Right atrium auricular region (tissue), 2 donors: Measurements from ENCODE around the gene MIOX. TPM values are rescaled to one million over a fixed set of nuclear protein-coding genes. Genes with fewer than 3 reads are reported as not detected.

Experiments used
- DNase-seq: peaks from one replicate; pipeline ENCODE4 v3.0.0-alpha.2; 2019; ENCODE audit warnings: low spot score
- H3K27ac ChIP-seq, 2 donors: fragments of 200-600 bp; sonication (generic); 1 replicate in 1 of 2; 2 replicates in 1 of 2; pipeline ENCODE4 v1.5.1; 2016 to 2019
- H3K27me3 ChIP-seq, 2 donors: fragments of 200-600 bp; sonication (generic); one replicate each; pipeline versions ENCODE4 v1.5.1 to v1.6.0; 2017 to 2019
- H3K36me3 ChIP-seq: fragments of 200-600 bp; sonication (generic); one replicate; pipeline ENCODE4 v1.5.1; 2016
- H3K4me1 ChIP-seq, 2 donors: fragments of 200-600 bp; sonication (generic); one replicate each; pipeline versions ENCODE4 v1.5.1 to v1.6.0; 2017 to 2019
- H3K4me3 ChIP-seq, 2 donors: fragments of 200-600 bp; sonication (generic); 1 replicate in 1 of 2; 2 replicates in 1 of 2; pipeline ENCODE4 v1.5.1; 2017 to 2019; ENCODE audit warnings: mild to moderate bottlenecking in 1 of 2, moderate library complexity in 1 of 2
- H3K9me3 ChIP-seq, 2 donors: fragments of 200-600 bp; sonication (generic); one replicate each; pipeline ENCODE4 v1.5.1; 2019
- CTCF ChIP-seq, 2 donors: fragments of 200-600 bp; sonication (generic); IDR thresholded peaks; one replicate each; pipeline ENCODE4 v1.5.1; 2019; ENCODE audit warnings: antibody characterized with exemption in 2 of 2
- total RNA-seq, 2 donors: library from RNA; depleted of rRNA; stranded (reverse); fragments of >200 nt; gene quantifications; one replicate each; pipeline ENCODE4 v1.1.0, GENCODE V29; 2016

The MIOX gene
- total RNA-seq, 2 donors from 2014 or later, result not detected

DNA sequence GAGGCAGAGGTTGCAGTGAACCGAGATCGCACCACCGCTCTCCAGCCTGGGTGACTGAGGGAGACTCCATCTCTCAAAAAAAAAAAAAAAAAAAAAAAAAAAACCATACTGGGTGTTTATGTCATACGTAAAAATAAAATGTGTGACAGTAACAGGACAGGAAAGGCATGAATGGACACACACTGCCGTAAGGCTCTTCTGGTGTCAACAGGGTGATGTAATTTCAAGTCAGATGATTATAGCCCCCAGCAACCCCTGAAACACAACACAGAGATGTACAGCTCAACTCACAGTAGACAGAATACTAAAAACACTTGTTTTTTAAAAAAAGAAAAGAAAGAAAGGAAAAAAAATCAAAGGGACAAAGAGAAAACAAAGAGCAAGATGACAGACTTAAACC is 34.0 kb upstream of the MIOX start:
- Histone ChIP-seq H3K27me3 (no peaks in the 10 kb centered on the region), H3K9me3 (no peaks in the 10 kb centered on the region), H3K36me3 (peaks cover 52% of the 10 kb centered on the region), H3K4me3 (no peak overlapping the region), H3K4me1 (no peaks in the 10 kb centered on the region), H3K27ac (no peak overlapping the region)
- DNase-seq, result no peak
- TF ChIP-seq CTCF (IDR thresholded peaks at IDR 0.05), result no peak

- Histone ChIP-seq H3K27ac (no peak overlapping the region), H3K4me1 (no peaks in the 10 kb centered on the region), H3K36me3 (peaks cover 53% of the 10 kb centered on the region), H3K9me3 (no peaks in the 10 kb centered on the region), H3K27me3 (no peaks in the 10 kb centered on the region), H3K4me3 (no peak overlapping the region)
- no peak for TF ChIP-seq CTCF (IDR thresholded peaks at IDR 0.05)
- DNase-seq, result no peak
These were observed 32.0 kb upstream of the MIOX start for GRCh38 chr22:50454556-50455075.

DNA sequence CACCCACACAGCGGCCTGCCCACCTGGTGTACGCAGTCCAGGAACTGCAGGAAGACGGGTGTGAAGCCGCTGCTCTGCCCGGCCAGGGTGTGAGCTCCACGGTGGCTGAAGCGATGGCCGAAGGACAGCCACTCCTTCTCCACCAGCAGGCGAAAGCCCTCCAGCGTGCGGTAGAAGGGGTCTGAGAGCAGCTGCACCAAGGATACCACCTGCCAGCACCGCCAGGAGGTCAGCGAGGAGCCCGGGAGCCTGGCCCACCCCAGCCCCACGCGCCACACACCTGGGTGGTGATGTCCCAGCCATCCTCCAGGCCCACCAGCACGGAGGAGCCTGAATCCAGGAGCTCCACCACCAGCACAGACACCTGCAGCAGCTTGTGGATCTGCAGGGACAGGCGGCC is 31.5 kb upstream of the MIOX start:
- no peak for DNase-seq

GRCh38 chr22:50456026-50456425 is 30.6 kb upstream of the MIOX start:
- H3K36me3 ChIP-seq, result peaks cover 59% of the 10 kb centered on the region

More for the DNA sequence above, 31.5 kb upstream of the MIOX start:
- no peak overlapping the region for H3K27ac ChIP-seq
- H3K4me1 ChIP-seq, result no peaks in the 10 kb centered on the region
- no peak overlapping the region for H3K4me3 ChIP-seq
- H3K9me3 ChIP-seq, result no peaks in the 10 kb centered on the region
- peaks cover 55% of the 10 kb centered on the region for H3K36me3 ChIP-seq
- H3K27me3 ChIP-seq, result no peaks in the 10 kb centered on the region
- TF ChIP-seq CTCF (IDR thresholded peaks at IDR 0.05), result no peak

GRCh38 chr22:50456466-50457234 is 30.0 kb upstream of the MIOX start:
- TF ChIP-seq CTCF (IDR thresholded peaks at IDR 0.05), result no peak

More at GRCh38 chr22:50456026-50456425, 30.6 kb upstream of the MIOX start:
- H3K27ac ChIP-seq, result no peak overlapping the region
- no peak for TF ChIP-seq CTCF (IDR thresholded peaks at IDR 0.05)
- no peaks in the 10 kb centered on the region for H3K9me3 ChIP-seq
- H3K4me3 ChIP-seq, result no peak overlapping the region
- no peaks in the 10 kb centered on the region for H3K27me3 ChIP-seq
- DNase-seq, result no peak
- H3K4me1 ChIP-seq, result no peaks in the 10 kb centered on the region

More at GRCh38 chr22:50456466-50457234, 30.0 kb upstream of the MIOX start:
- H3K36me3 ChIP-seq, result peaks cover 65% of the 10 kb centered on the region
- H3K4me3 ChIP-seq, result no peak overlapping the region
- no peaks in the 10 kb centered on the region for H3K9me3 ChIP-seq
- DNase-seq, result no peak
- no peaks in the 10 kb centered on the region for H3K27me3 ChIP-seq
- H3K27ac ChIP-seq, result no peak overlapping the region
- no peaks in the 10 kb centered on the region for H3K4me1 ChIP-seq
